Measurements from ENCODE around the gene KIAA1671. TPM values are rescaled to one million over a fixed set of nuclear protein-coding genes. Genes with fewer than 3 reads are reported as not detected.

Gene KIAA1671
- total RNA-seq, 1 donor from 2014 or later, result 17.3 TPM

- Mint-ChIP-seq H3K36me3 (peaks cover 1% of the 10 kb centered on the region), H3K4me3 (no peak overlapping the region), H3K27me3 (ENCODE audit: insufficient read depth, low read depth) (peaks cover 5% of the 10 kb centered on the region), H3K9me3 (no peaks in the 10 kb centered on the region), H3K4me1 (peaks cover 9% of the 10 kb centered on the region), H3K27ac (no peak overlapping the region)
- H2AFZ ChIP-seq (replicated peaks), result no peak overlapping the region
- H3K4me1 ChIP-seq, result peaks cover 3% of the 10 kb centered on the region
- no peak overlapping the region for H3K4me3 ChIP-seq
- H3K9me3 ChIP-seq (ENCODE audit: low read depth), result no peaks in the 10 kb centered on the region
- H3K4me2 ChIP-seq, result no peak overlapping the region
- H4K20me1 ChIP-seq (ENCODE audit: low read depth), result peaks cover 39% of the 10 kb centered on the region
- no peaks in the 10 kb centered on the region for H3K27me3 ChIP-seq
- no peak overlapping the region for H3K27ac ChIP-seq
- H3K79me2 ChIP-seq (ENCODE audit: low read depth), result no peaks in the 10 kb centered on the region
- H3F3A ChIP-seq (ENCODE audit: low read depth), result no peaks in the 10 kb centered on the region
- DNase-seq (ENCODE audit: low spot score), result no peak
- H3K9ac ChIP-seq, result no peak overlapping the region
- TF ChIP-seq CTCF (IDR thresholded peaks at IDR 0.05) (no peak), EZH2phosphoT487 (IDR thresholded peaks at IDR 0.05) (no peak), EZH2 (IDR thresholded peaks at IDR 0.05) (no peak)
- H3K36me3 ChIP-seq, result no peaks in the 10 kb centered on the region
Measured at GRCh38 chr22:25136953-25137576, 184.5 kb downstream of the KIAA1671 start.

- no peaks in the 10 kb centered on the region for H3K36me3 ChIP-seq
- H4K20me1 ChIP-seq (ENCODE audit: low read depth), result peaks cover 36% of the 10 kb centered on the region
- H3K27ac ChIP-seq, result no peak overlapping the region
- TF ChIP-seq CTCF (IDR thresholded peaks at IDR 0.05) (no peak), EZH2phosphoT487 (IDR thresholded peaks at IDR 0.05) (no peak), EZH2 (IDR thresholded peaks at IDR 0.05) (no peak)
- H3F3A ChIP-seq (ENCODE audit: low read depth), result no peaks in the 10 kb centered on the region
- Mint-ChIP-seq H3K27ac (no peak overlapping the region), H3K36me3 (peaks cover 1% of the 10 kb centered on the region), H3K4me1 (peaks cover 9% of the 10 kb centered on the region), H3K4me3 (no peak overlapping the region), H3K9me3 (no peaks in the 10 kb centered on the region), H3K27me3 (ENCODE audit: insufficient read depth, low read depth) (peaks cover 5% of the 10 kb centered on the region)
- no peaks in the 10 kb centered on the region for H3K9me3 ChIP-seq (ENCODE audit: low read depth)
- H3K4me2 ChIP-seq, result no peak overlapping the region
- no peaks in the 10 kb centered on the region for H3K79me2 ChIP-seq (ENCODE audit: low read depth)
- no peak overlapping the region for H2AFZ ChIP-seq (replicated peaks)
- H3K27me3 ChIP-seq, result no peaks in the 10 kb centered on the region
- no peak for DNase-seq (ENCODE audit: low spot score)
- no peak overlapping the region for H3K9ac ChIP-seq
- H3K4me1 ChIP-seq, result no peaks in the 10 kb centered on the region
- no peak overlapping the region for H3K4me3 ChIP-seq
Measured at GRCh38 chr22:25137577-25138525, 185.3 kb downstream of the KIAA1671 start.

DNA sequence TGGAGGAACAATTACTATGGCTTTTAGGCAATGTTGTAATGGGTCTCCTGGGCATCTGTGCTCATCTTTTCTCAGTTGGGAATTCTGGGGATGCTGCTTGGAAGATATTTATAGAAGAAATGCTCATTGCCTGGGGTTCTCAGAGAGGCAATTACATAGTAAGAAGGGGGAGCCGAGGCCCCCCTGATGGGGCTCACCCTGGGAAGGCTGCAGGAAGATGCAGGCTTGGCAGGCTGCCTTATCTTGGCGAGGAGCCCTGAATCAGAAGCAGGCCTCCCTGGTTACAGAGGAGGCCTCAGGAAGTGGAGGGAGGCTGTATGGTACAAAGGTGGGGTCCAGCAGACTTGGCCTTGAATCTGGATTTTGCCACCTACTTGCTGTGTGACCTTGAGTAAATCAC is 186.5 kb downstream of the KIAA1671 start:
- H3K9me3 ChIP-seq (ENCODE audit: low read depth), result no peaks in the 10 kb centered on the region
- H3F3A ChIP-seq (ENCODE audit: low read depth), result no peaks in the 10 kb centered on the region
- H3K4me3 Mint-ChIP-seq, result no peak overlapping the region
- peaks cover 9% of the 10 kb centered on the region for H3K4me1 Mint-ChIP-seq
- H3K27ac ChIP-seq, result no peak overlapping the region
- no peak overlapping the region for H2AFZ ChIP-seq (replicated peaks)
- DNase-seq (ENCODE audit: low spot score), result no peak
- peaks cover 34% of the 10 kb centered on the region for H4K20me1 ChIP-seq (ENCODE audit: low read depth)
- no peak overlapping the region for H3K4me2 ChIP-seq
- TF ChIP-seq EZH2phosphoT487 (IDR thresholded peaks at IDR 0.05), result no peak
- no peak for TF ChIP-seq CTCF (IDR thresholded peaks at IDR 0.05)
- TF ChIP-seq EZH2 (IDR thresholded peaks at IDR 0.05), result no peak
- peaks cover 2% of the 10 kb centered on the region for H3K27me3 Mint-ChIP-seq (ENCODE audit: insufficient read depth, low read depth)
- H3K9ac ChIP-seq, result no peak overlapping the region
- no peak overlapping the region for H3K27ac Mint-ChIP-seq
- no peaks in the 10 kb centered on the region for H3K79me2 ChIP-seq (ENCODE audit: low read depth)
- no peak overlapping the region for H3K4me3 ChIP-seq
- H3K9me3 Mint-ChIP-seq, result no peaks in the 10 kb centered on the region
- peaks cover 1% of the 10 kb centered on the region for H3K36me3 Mint-ChIP-seq
- no peaks in the 10 kb centered on the region for H3K4me1 ChIP-seq
- H3K36me3 ChIP-seq, result no peaks in the 10 kb centered on the region
- H3K27me3 ChIP-seq, result no peaks in the 10 kb centered on the region
